ENCODE measurements around the gene CST2. TPM values are rescaled to one million over a fixed set of nuclear protein-coding genes. Genes with fewer than 3 reads are reported as not detected.

CST2 gene
- polyA plus RNA-seq (2013, experiment 1 of 2), result 0.07 TPM
- not detected for polyA plus RNA-seq (2013, experiment 2 of 2)

- H3K4me2 ChIP-seq (ENCODE audit: low read length), result no peak within 1 kb of the TSS
- H3K4ac ChIP-seq (ENCODE audit: low read depth, low read length), result no peak within 1 kb of the TSS
- no peaks in the 10 kb centered on the region for H3K4me1 ChIP-seq (ENCODE audit: control insufficient read depth, low read depth, low read length)
- no peak within 1 kb of the TSS for H3K23ac ChIP-seq (ENCODE audit: low read length)
- no peak within 1 kb of the TSS for H4K8ac ChIP-seq (ENCODE audit: low read depth, low read length)
- H3K18ac ChIP-seq (ENCODE audit: low read length), result no peak within 1 kb of the TSS
- H2BK5ac ChIP-seq (ENCODE audit: low read length), result no peak within 1 kb of the TSS
- no peaks in the 10 kb centered on the region for H3K79me2 ChIP-seq (ENCODE audit: control insufficient read depth, insufficient read depth, low read length)
- H3K27me3 ChIP-seq (ENCODE audit: insufficient read depth, low read length, poor library complexity), result no peaks in the 10 kb centered on the region
- no peak within 1 kb of the TSS for H3K27ac ChIP-seq (ENCODE audit: low read depth, low read length)
- H3K9ac ChIP-seq (ENCODE audit: low read length), result no peak within 1 kb of the TSS
- H2AK5ac ChIP-seq (ENCODE audit: low read length), result no peak within 1 kb of the TSS
- DNase-seq, result peak; percentile 39
- H3K79me1 ChIP-seq (ENCODE audit: low read length), result no peaks in the 10 kb centered on the region
- no peaks in the 10 kb centered on the region for H3K36me3 ChIP-seq (ENCODE audit: control insufficient read depth, insufficient read depth, low read length)
- H2BK15ac ChIP-seq (replicated peaks; ENCODE audit: low read depth), result no peak within 1 kb of the TSS
- H3K56ac ChIP-seq (ENCODE audit: low read length), result no peak within 1 kb of the TSS
- H3K4me3 ChIP-seq (ENCODE audit: low read length), result no peak within 1 kb of the TSS
- no peak within 1 kb of the TSS for H4K5ac ChIP-seq (ENCODE audit: low read length)
- no CpG with 5 or more reads among the region's 4 CpGs for WGBS (ENCODE audit: extremely low coverage, insufficient coverage, low lambda C conversion rate)
- H2BK120ac ChIP-seq (ENCODE audit: low read depth, low read length), result no peak within 1 kb of the TSS
These were observed at the start of gene CST2 for GRCh38 chr20:23826541-23827021. Gene CST2, minus strand, starts transcription at chr20:23826729. Its CDS starts 69 bp downstream, at chr20:23826660.

- no peak overlapping the region for H3K4ac ChIP-seq (ENCODE audit: low read depth, low read length)
- H3K4me1 ChIP-seq (ENCODE audit: control insufficient read depth, low read depth, low read length), result peaks cover 6% of the 10 kb centered on the region
- no peaks in the 10 kb centered on the region for H3K27me3 ChIP-seq (ENCODE audit: insufficient read depth, low read length, poor library complexity)
- H3K4me2 ChIP-seq (ENCODE audit: low read length), result no peak overlapping the region
- no peak overlapping the region for H3K9ac ChIP-seq (ENCODE audit: low read length)
- no peak overlapping the region for H2BK120ac ChIP-seq (ENCODE audit: low read depth, low read length)
- no peak overlapping the region for H3K23ac ChIP-seq (ENCODE audit: low read length)
- no CpG with 5 or more reads among the region's 6 CpGs for WGBS (ENCODE audit: extremely low coverage, insufficient coverage, low lambda C conversion rate)
- H3K79me2 ChIP-seq (ENCODE audit: control insufficient read depth, insufficient read depth, low read length), result no peaks in the 10 kb centered on the region
- H3K56ac ChIP-seq (ENCODE audit: low read length), result no peak overlapping the region
- H3K79me1 ChIP-seq (ENCODE audit: low read length), result no peaks in the 10 kb centered on the region
- H4K5ac ChIP-seq (ENCODE audit: low read length), result no peak overlapping the region
- no peak overlapping the region for H3K18ac ChIP-seq (ENCODE audit: low read length)
- no peaks in the 10 kb centered on the region for H3K36me3 ChIP-seq (ENCODE audit: control insufficient read depth, insufficient read depth, low read length)
- DNase-seq, result no peak
- no peak overlapping the region for H3K4me3 ChIP-seq (ENCODE audit: low read length)
- H2AK5ac ChIP-seq (ENCODE audit: low read length), result no peak overlapping the region
- no peak overlapping the region for H4K8ac ChIP-seq (ENCODE audit: low read depth, low read length)
- no peak overlapping the region for H2BK5ac ChIP-seq (ENCODE audit: low read length)
- no peak overlapping the region for H3K27ac ChIP-seq (ENCODE audit: low read depth, low read length)
- H2BK15ac ChIP-seq (replicated peaks; ENCODE audit: low read depth), result no peak overlapping the region
These were observed 49.2 kb upstream of the CST2 start for GRCh38 chr20:23875606-23876237.

GRCh38 chr20:23874747-23875146 lies 48.2 kb upstream of the CST2 start:
- Histone ChIP-seq H2AK5ac (ENCODE audit: low read length) (no peak overlapping the region), H3K79me1 (ENCODE audit: low read length) (no peaks in the 10 kb centered on the region), H2BK120ac (ENCODE audit: low read depth, low read length) (no peak overlapping the region), H3K27me3 (ENCODE audit: insufficient read depth, low read length, poor library complexity) (no peaks in the 10 kb centered on the region), H3K4me2 (ENCODE audit: low read length) (no peak overlapping the region), H3K18ac (ENCODE audit: low read length) (no peak overlapping the region), H3K79me2 (ENCODE audit: control insufficient read depth, insufficient read depth, low read length) (no peaks in the 10 kb centered on the region), H2BK15ac (replicated peaks; ENCODE audit: low read depth) (no peak overlapping the region), H4K5ac (ENCODE audit: low read length) (no peak overlapping the region), H2BK5ac (ENCODE audit: low read length) (no peak overlapping the region), H3K4ac (ENCODE audit: low read depth, low read length) (no peak overlapping the region), H3K23ac (ENCODE audit: low read length) (no peak overlapping the region), H3K9ac (ENCODE audit: low read length) (no peak overlapping the region), H4K8ac (ENCODE audit: low read depth, low read length) (no peak overlapping the region), H3K56ac (ENCODE audit: low read length) (no peak overlapping the region), H3K4me3 (ENCODE audit: low read length) (no peak overlapping the region), H3K27ac (ENCODE audit: low read depth, low read length) (no peak overlapping the region), H3K36me3 (ENCODE audit: control insufficient read depth, insufficient read depth, low read length) (no peaks in the 10 kb centered on the region), H3K4me1 (ENCODE audit: control insufficient read depth, low read depth, low read length) (peaks cover 6% of the 10 kb centered on the region)
- WGBS (ENCODE audit: extremely low coverage, insufficient coverage, low lambda C conversion rate), result no CpG with 5 or more reads among the region's 5 CpGs
- no peak for DNase-seq

GRCh38 chr20:23873370-23874015 lies 47.0 kb upstream of the CST2 start:
- no CpG with 5 or more reads among the region's 3 CpGs for WGBS (ENCODE audit: extremely low coverage, insufficient coverage, low lambda C conversion rate)
- Histone ChIP-seq H3K23ac (ENCODE audit: low read length) (no peak overlapping the region), H3K79me1 (ENCODE audit: low read length) (no peaks in the 10 kb centered on the region), H4K8ac (ENCODE audit: low read depth, low read length) (no peak overlapping the region), H3K4me2 (ENCODE audit: low read length) (no peak overlapping the region), H3K9ac (ENCODE audit: low read length) (no peak overlapping the region), H2AK5ac (ENCODE audit: low read length) (no peak overlapping the region), H2BK5ac (ENCODE audit: low read length) (no peak overlapping the region), H3K27ac (ENCODE audit: low read depth, low read length) (no peak overlapping the region), H4K5ac (ENCODE audit: low read length) (no peak overlapping the region), H3K4ac (ENCODE audit: low read depth, low read length) (no peak overlapping the region), H3K27me3 (ENCODE audit: insufficient read depth, low read length, poor library complexity) (no peaks in the 10 kb centered on the region), H3K18ac (ENCODE audit: low read length) (no peak overlapping the region), H3K4me1 (ENCODE audit: control insufficient read depth, low read depth, low read length) (peaks cover 6% of the 10 kb centered on the region), H2BK15ac (replicated peaks; ENCODE audit: low read depth) (no peak overlapping the region), H3K56ac (ENCODE audit: low read length) (no peak overlapping the region), H3K4me3 (ENCODE audit: low read length) (no peak overlapping the region), H3K36me3 (ENCODE audit: control insufficient read depth, insufficient read depth, low read length) (no peaks in the 10 kb centered on the region), H2BK120ac (ENCODE audit: low read depth, low read length) (no peak overlapping the region), H3K79me2 (ENCODE audit: control insufficient read depth, insufficient read depth, low read length) (no peaks in the 10 kb centered on the region)
- DNase-seq, result no peak

- H3K4me1 ChIP-seq (ENCODE audit: control insufficient read depth, low read depth, low read length), result peaks cover 7% of the 10 kb centered on the region
- H3K79me2 ChIP-seq (ENCODE audit: control insufficient read depth, insufficient read depth, low read length), result no peaks in the 10 kb centered on the region
- H2BK120ac ChIP-seq (ENCODE audit: low read depth, low read length), result no peak overlapping the region
- no peak overlapping the region for H3K4me2 ChIP-seq (ENCODE audit: low read length)
- no peak overlapping the region for H3K56ac ChIP-seq (ENCODE audit: low read length)
- H3K27ac ChIP-seq (ENCODE audit: low read depth, low read length), result no peak overlapping the region
- H3K23ac ChIP-seq (ENCODE audit: low read length), result no peak overlapping the region
- H3K79me1 ChIP-seq (ENCODE audit: low read length), result no peaks in the 10 kb centered on the region
- no peak overlapping the region for H2BK5ac ChIP-seq (ENCODE audit: low read length)
- no CpG with 5 or more reads among the region's 1 CpG for WGBS (ENCODE audit: extremely low coverage, insufficient coverage, low lambda C conversion rate)
- no peaks in the 10 kb centered on the region for H3K27me3 ChIP-seq (ENCODE audit: insufficient read depth, low read length, poor library complexity)
- no peak overlapping the region for H3K4ac ChIP-seq (ENCODE audit: low read depth, low read length)
- peak; percentile 45 for DNase-seq
- H3K18ac ChIP-seq (ENCODE audit: low read length), result no peak overlapping the region
- no peak overlapping the region for H4K5ac ChIP-seq (ENCODE audit: low read length)
- H3K9ac ChIP-seq (ENCODE audit: low read length), result no peak overlapping the region
- no peak overlapping the region for H2BK15ac ChIP-seq (replicated peaks; ENCODE audit: low read depth)
- no peak overlapping the region for H3K4me3 ChIP-seq (ENCODE audit: low read length)
- no peak overlapping the region for H4K8ac ChIP-seq (ENCODE audit: low read depth, low read length)
- no peak overlapping the region for H2AK5ac ChIP-seq (ENCODE audit: low read length)
- no peaks in the 10 kb centered on the region for H3K36me3 ChIP-seq (ENCODE audit: control insufficient read depth, insufficient read depth, low read length)
These were observed 45.5 kb upstream of the CST2 start for GRCh38 chr20:23872065-23872464.

Data from mesendoderm (in vitro differentiated cells).